A549 treated with AZD2906 at 1 μM for 4 hours (cell line): ENCODE results near the gene PAX1. TPM values are rescaled to one million over a fixed set of nuclear protein-coding genes. Genes with fewer than 3 reads are reported as not detected.

Experiments
- total RNA-seq: library from RNA; stranded (reverse); fragments of 200-300 nt; extraction: Qiagen RNA extraction; gene quantifications from 5 replicates; pipeline ENCODE4 v1.2.3, GENCODE V29; 2022

Gene PAX1
- total RNA-seq: 0.02 TPM in 1 of 5 replicates, not detected in the others

GRCh38 chr20:21705575-21706260 is at the start of gene PAX1:
TSS of gene PAX1 (plus strand) at chr20:21705664. CDS start at chr20:21705713, 49 bp downstream.

Other genes starting within 250 kb of the PAX1 start
- not detected in 5 replicates for gene NKX2-2, start 191.6 kb upstream of the PAX1 start, total RNA-seq